CD4-positive, alpha-beta T cell treated with Interleukin-6 at 100 ng/mL for 8 hours (primary cell): Measurements from ENCODE around the gene SNX18.

ENCODE experiments used
- DNase-seq: peaks from one replicate; pipeline ENCODE4 v3.0.0-alpha.2; 2020; ENCODE audit warnings: mixed read lengths, low spot score

Gene SNX18

GRCh38 chr5:54580997-54581811 lies 63.6 kb downstream of the SNX18 start:
- DNase-seq, result no peak

- DNase-seq, result no peak
Measured at GRCh38 chr5:54581831-54582548, 64.4 kb downstream of the SNX18 start.

GRCh38 chr5:54586336-54586735 lies 68.8 kb downstream of the SNX18 start:
- DNase-seq, result no peak

GRCh38 chr5:54589786-54590185 lies 72.2 kb downstream of the SNX18 start:
- DNase-seq, result no peak

GRCh38 chr5:54590824-54591223 lies 73.3 kb downstream of the SNX18 start:
- DNase-seq, result no peak

- DNase-seq, result no peak
Measured at GRCh38 chr5:54593779-54594178, 76.2 kb downstream of the SNX18 start.

GRCh38 chr5:54594181-54594580 lies 76.6 kb downstream of the SNX18 start:
- no peak for DNase-seq

- no peak for DNase-seq
Measured at GRCh38 chr5:54595721-54596120, 78.2 kb downstream of the SNX18 start.
